ENCODE results near the gene PLA2G6.
"Not testable (repeated sequence)": the region's sequence is repeated elsewhere in the genome, so short reads cannot be mapped to it uniquely, and the experiment has no call there.

The PLA2G6 gene

DNA sequence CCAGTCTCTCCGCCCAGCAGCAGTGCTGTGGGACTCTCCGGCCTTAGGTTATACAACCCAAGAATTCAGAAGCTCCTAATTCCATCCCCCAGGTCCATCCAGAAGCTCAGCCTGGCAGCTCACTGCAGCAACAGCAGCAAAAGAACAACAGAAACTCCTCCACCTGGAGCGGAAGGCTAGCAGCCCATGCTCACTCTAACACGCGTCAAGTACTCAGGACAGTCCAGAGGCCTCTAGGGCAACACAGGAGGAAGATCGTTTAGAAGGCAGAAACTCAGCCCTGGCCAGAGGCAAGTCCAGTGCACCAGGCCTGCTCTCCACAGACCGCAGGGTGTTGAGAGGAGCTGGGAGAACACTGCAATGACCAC, 17.1 kb downstream of the PLA2G6 start:
- DNase-seq, result no peak

GRCh38 chr22:38163844-38164550, 17.6 kb downstream of the PLA2G6 start:
- DNase-seq, result no peak

- DNase-seq, result no peak
Measured at GRCh38 chr22:38162881-38163843, 18.5 kb downstream of the PLA2G6 start.

- no peak for DNase-seq
Measured at GRCh38 chr22:38155703-38156102, 25.9 kb downstream of the PLA2G6 start.

DNA sequence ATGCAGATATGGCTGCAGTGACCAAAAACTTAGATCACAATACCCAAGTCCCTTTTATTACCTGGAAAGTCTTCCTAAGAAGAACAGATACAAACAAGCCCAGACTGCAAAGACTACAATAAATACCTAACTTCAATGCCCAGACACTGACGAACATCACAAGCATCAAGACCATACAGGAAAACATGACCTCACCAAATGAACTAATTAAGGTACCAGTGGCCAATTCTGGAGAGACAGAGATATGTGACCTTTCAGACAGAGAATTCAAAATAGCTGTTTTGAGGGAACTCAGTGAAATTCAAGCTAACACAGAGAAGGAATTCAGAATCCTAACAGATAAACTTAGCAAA, 27.1 kb downstream of the PLA2G6 start:
- not testable (repeated sequence) for DNase-seq

GRCh38 chr22:38153821-38154562, 27.6 kb downstream of the PLA2G6 start:
- DNase-seq, result no peak

- DNase-seq, result no peak
Measured at GRCh38 chr22:38151126-38151500, 30.5 kb downstream of the PLA2G6 start.

- no peak for DNase-seq
Measured at GRCh38 chr22:38148245-38148644, 33.4 kb downstream of the PLA2G6 start.

DNA sequence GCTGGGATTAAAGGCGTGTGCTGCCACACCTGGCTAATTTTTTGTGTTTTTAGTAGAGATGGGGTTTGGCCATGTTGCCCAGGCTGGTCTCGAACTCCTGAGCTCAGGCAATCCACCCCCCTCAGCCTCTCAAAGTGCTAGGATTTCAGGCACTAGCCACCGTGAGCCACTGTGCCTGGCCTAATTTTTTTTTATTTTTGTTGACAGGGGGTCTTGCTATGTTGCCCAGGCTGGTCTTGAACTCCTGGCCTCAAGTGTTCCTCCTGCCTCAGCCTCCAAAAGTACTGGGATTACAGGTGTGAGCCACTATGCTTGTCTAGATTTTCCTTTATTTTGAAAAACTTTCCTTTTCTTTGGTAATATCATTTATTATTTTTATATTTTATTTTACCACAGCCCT, 35.5 kb downstream of the PLA2G6 start:
- not testable (repeated sequence) for DNase-seq

DNA sequence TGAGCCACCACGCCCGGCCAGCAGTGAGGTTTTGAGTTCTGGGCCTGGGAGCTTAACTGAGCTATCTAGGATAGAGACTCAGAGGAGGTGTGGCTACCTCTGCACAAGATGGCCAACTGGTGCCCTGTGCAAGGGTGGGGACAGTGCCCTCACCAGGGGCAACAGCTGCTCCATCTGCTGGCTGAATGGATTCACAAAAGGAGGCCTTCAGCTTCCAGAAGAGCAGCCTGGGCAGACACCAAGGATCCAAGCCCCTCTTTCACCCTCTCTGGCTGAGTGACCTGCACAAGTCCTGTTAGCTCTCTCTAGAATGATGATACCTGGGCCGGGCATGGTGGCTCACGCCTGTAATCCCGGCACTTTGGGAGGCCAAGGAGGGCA, 37.6 kb downstream of the PLA2G6 start:
- no peak for DNase-seq

DNA sequence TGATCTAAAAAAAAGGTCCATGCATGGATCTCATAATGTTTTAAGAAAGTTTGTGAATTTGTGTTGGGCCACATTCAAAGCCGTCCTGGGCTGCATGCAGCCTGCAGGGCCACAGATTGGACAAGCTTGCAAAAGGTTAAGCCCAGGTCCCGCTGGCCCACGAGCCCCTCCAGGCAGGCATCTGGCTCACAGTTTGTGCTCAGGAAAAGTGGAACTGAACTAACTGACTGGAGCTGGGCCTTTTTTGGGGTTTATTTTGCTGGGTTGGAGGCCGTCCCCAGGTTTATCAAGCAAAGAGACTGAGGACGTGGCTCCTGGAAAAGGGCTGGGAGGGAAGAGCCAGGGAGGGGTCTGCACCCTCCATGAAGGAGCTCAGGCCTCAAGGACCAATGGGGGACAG, 39.0 kb downstream of the PLA2G6 start:
- no peak for DNase-seq

DNA sequence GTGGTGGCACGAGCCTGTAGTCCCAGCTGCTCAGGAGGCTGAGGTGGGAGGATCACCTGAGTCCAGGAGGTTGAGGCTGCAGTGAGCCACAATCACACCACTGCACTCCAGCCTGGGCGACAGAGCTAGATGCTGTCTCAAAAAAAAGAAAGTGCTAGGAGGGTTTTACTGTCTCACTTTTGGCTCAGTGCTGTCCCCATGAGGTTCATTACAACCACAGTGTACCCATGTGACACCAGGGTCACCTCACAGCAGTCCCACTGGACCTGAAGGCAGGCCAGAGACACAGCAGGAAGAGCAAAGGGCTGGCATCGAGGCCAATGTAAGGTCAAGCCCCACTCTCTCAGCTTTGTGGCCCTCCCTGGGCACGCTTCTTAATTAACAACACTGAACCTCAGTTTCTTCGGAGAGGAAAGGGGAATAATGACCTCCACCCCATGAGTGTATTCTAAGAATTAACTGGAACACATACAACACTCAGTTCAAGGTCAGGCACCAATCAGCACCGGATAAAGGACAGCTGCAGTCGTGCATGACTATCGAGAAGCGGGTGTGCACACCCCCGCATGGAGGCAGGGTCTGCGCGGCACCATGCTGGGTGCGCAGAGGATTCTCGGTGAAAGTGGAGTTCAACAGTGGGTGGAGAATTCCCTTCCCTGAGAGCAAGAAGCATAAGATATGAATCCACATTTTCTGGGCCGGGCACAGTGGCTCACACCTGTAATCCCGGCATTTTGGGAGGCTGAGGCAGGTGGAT, 40.2 kb downstream of the PLA2G6 start:
- DNase-seq, result no peak

DNA sequence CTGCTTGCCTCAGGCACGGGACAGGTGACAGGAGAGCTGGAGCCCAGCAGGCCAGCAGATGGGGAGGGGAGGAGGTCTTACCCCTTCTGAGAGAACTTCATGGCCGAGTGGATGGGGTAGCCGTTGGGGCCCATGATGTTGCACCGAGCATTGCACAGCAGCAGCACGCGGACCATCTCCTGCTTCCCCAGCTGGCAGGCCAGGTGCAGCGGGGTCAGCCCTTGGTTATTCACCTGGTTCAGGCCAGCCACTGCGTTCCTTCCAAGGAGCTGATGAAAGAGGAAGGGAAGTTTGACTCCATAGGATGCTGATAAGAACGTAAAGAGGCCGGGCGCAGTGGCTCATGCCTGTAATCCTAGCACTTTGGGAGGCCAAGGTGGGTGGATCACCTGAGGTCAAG, 41.7 kb downstream of the PLA2G6 start:
- DNase-seq, result no peak

GRCh38 chr22:38138961-38139360, 42.7 kb downstream of the PLA2G6 start:
- DNase-seq, result no peak

DNA sequence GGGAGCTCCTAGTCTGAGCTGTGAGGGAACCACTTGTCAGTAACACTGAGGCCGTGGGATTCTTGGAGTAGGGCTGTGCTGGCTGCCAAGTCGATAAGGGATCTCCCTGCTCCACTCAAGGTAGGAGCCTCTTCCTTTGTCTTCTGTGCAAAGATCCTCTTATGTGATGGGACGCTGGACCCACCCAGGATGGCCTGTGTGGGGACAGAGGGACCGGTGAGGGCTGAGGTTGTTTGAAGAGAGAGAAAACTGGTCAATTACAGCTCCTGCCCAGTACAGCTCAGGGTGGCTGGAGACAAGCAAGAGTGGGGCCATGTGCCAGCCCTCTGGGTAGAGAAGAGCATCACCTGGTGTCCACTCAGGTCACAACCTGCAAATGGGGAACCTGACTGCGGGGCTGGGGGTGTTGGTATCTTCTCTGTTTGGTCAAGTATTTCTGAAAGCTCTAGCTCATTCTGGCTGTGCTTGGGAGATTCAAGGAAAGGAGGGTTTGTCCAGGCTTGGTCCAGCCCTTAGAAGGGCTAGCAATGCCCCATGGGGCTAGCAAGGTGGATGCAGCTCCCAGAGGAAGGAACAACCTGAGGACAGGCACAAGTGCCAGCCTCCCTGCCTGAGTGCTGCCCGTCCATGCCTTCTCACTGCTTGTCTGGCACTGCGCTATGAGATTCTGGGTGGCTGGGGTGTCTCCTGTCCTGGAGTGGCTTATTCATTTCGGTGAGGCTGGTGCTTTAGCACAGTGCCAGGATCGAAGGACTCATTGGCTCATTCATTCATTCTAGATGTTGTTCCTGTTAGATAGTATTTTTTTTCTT, 43.5 kb downstream of the PLA2G6 start:
- no peak for DNase-seq

GRCh38 chr22:38136607-38137006, 45.0 kb downstream of the PLA2G6 start:
- no peak for DNase-seq

- DNase-seq, result peak; percentile 49
Measured at GRCh38 chr22:38135133-38135706, 46.4 kb downstream of the PLA2G6 start.

DNA sequence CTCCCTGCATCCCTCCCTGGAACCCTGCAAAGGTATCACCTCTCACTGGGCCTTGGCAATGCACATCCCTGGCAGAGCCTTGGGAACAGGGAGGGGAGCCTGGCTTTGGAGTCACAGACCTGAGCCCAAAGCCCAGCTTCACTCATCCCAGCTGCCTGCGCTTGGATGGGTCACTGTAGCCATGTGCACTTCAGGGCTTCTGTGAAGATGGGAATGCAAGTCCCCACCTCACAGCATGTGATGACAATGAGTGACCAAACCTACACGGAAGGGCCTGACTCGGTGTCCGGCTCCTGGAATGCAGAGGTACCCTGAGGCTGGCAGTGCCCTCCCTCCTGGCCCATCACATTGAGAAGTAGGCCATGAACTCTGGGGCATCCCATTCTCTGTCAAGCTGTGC, 48.3 kb downstream of the PLA2G6 start:
- DNase-seq, result no peak

- DNase-seq, result no peak
Measured at GRCh38 chr22:38132794-38133193, 48.8 kb downstream of the PLA2G6 start.

GRCh38 chr22:38132136-38132535, 49.5 kb downstream of the PLA2G6 start:
- DNase-seq, result no peak

GRCh38 chr22:38131399-38131798, 50.2 kb downstream of the PLA2G6 start:
- DNase-seq, result no peak

DNA sequence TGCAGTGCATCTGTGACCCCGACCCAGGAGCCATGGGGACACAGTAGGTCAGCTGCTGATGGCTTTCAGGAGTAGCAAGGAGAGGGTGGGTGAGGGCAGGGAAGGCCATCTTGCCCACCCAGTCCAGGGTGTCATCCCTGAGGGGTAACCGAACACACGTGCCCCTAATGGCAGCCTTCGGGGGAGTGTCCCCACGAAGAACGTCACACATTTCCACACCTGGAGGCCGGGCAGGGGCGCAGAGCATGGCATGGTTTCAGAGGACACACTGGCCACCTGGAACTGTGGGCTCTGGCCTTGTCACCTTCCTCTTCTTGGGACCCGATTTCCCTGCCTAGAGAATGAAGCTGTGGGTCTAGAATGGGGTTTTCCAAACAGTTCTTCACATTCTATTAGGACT, 51.8 kb downstream of the PLA2G6 start:
- no peak for DNase-seq
